Psoas muscle (tissue), 8 donors: ENCODE data around the gene CLTB. TPM values are rescaled to one million over a fixed set of nuclear protein-coding genes. Genes with fewer than 3 reads are reported as not detected.

Experiments used
- ATAC-seq, 4 donors: fragments of 200-7000 bp; cut with Tn5 transposase; one replicate each; pipeline ENCODE4 v1.9.1; 2020; ENCODE audit warnings: moderate library complexity in 3 of 4, mild to moderate bottlenecking in 2 of 4
- DNase-seq, 2 donors: peaks; one replicate each; pipeline ENCODE4 v3.0.0-alpha.2; 2020
- H3K27ac ChIP-seq: fragments of 200-600 bp; one replicate; pipeline ENCODE4 v1.8.0; 2022
- H3K27me3 ChIP-seq, 3 donors: fragments of 200-600 bp in 1 of 3; one replicate each; pipeline versions ENCODE4 v1.6.1 to v1.8.0; 2013 to 2022; ENCODE audit warnings: low read length in 2 of 3, mild to moderate bottlenecking in 2 of 3, moderate library complexity in 1 of 3; ENCODE audit not compliant: insufficient read depth in 3 of 3
- H3K36me3 ChIP-seq, 2 donors: fragments of 200-600 bp in 1 of 2; one replicate each; pipeline versions ENCODE4 v1.6.1 to v1.8.0; 2013 to 2022; ENCODE audit warnings: low read depth in 1 of 2, mild to moderate bottlenecking in 1 of 2, moderate library complexity in 1 of 2; ENCODE audit not compliant: insufficient read depth in 1 of 2
- H3K4me1 ChIP-seq: fragments of 200-600 bp; one replicate; pipeline ENCODE4 v1.8.0; 2022
- H3K4me3 ChIP-seq: fragments of 200-600 bp; one replicate; pipeline ENCODE4 v1.8.0; 2022; ENCODE audit warnings: mild to moderate bottlenecking
- H3K9me3 ChIP-seq: fragments of 200-600 bp; one replicate; pipeline ENCODE4 v1.8.0; 2022
- CTCF ChIP-seq: fragments of 200-600 bp; IDR thresholded peaks from one replicate; pipeline ENCODE4 v1.8.0; 2022; ENCODE audit warnings: antibody characterized with exemption
- WGBS, 3 donors: extraction: QIAGEN DNeasy Blood & Tissue Kit; methylation state at CpG; one replicate each; pipeline versions ENCODE4 v1.1.6 to v1.1.7; 2013; 5-methylcytosine and 5-hydroxymethylcytosine counted together
- intact Hi-C, 2 donors: fragments of 100-400 bp; cut with DNase I; formaldehyde crosslinking; loops; one replicate each; pipeline versions ENCODE4 v1.11.0 to v1.14.2; 2022
- polyA plus RNA-seq, 3 donors: library from polyadenylated mRNA; stranded (reverse); fragments of 200-250 nt; gene quantifications; one replicate each; pipeline ENCODE4 v1.2.3, GENCODE V29; 2013
- total RNA-seq, 4 donors: library from RNA; stranded (reverse); fragmentation: NEBNext Ultra II Directional in 2 of 4; extraction: Animal tissue kit (Norgen Biotek cat#: 25700) in 2 of 4; gene quantifications; one replicate each; pipeline versions ENCODE4 v1.2.1 to v1.2.4, GENCODE V29; 2021 to 2023
- donor health status: healthy with polysubstance abuse.
- donor health status: DM: no; HTN: no; CAD: no; lungs with moderate emphysema.
- donor health status: Bipolar disorder and iron deficiency.
- donor health status: healthy.
- donor health status: DM: yes; HTN: yes; CAD: no.
- donor health status: DM: no; HTN: no; CAD: no.
- donor health status: DM: no; HTN: no; CAD: no.
- donor health status: DM: yes; HTN: yes; CAD: no.

CLTB gene
- total and polyA plus RNA-seq, 7 donors = 162 to 413 (median 223) TPM

GRCh38 chr5:176440927-176441706, 24.8 kb upstream of the CLTB start:
- 75 to 77% (median 76%) methylated on average over 10 of the region's 10 CpGs for WGBS, 3 donors
- H3K27me3 ChIP-seq = no peaks in the 10 kb centered on the region
- ATAC-seq (no peak), DNase-seq (no peak)
- intact Hi-C loops = no loop called here
- H3K36me3 ChIP-seq = no peaks in the 10 kb centered on the region
- no peaks in the 10 kb centered on the region for H3K9me3 ChIP-seq
- H3K27ac ChIP-seq = no peak overlapping the region
- H3K4me1 ChIP-seq = no peaks in the 10 kb centered on the region
- H3K4me3 ChIP-seq = no peak overlapping the region
- no peak for TF ChIP-seq CTCF

GRCh38 chr5:176438959-176439757, 22.8 kb upstream of the CLTB start:
- DNase-seq = no peak
- Histone ChIP-seq H3K27ac (no peak overlapping the region), H3K9me3 (no peaks in the 10 kb centered on the region), H3K4me3 (no peak overlapping the region), H3K36me3 (no peaks in the 10 kb centered on the region), H3K27me3 (peaks cover 0 to 4% (median 0%) of the 10 kb centered on the region in 3 donors), H3K4me1 (no peaks in the 10 kb centered on the region)
- no peak for ATAC-seq
- WGBS, 3 donors = 63 to 72% (median 69%) methylated on average over 12 of the region's 12 CpGs
- intact Hi-C loops = no loop called here
- no peak for TF ChIP-seq CTCF

- Histone ChIP-seq H3K27me3 (peaks cover 0 to 4% (median 0%) of the 10 kb centered on the region in 3 donors), H3K4me3 (no peak overlapping the region), H3K36me3 (no peaks in the 10 kb centered on the region), H3K27ac (no peak overlapping the region), H3K9me3 (no peaks in the 10 kb centered on the region), H3K4me1 (no peaks in the 10 kb centered on the region)
- no peak for DNase-seq
- intact Hi-C loops = no loop called here
- ATAC-seq = no peak
- 56 to 62% (median 59%) methylated on average over 5 of the region's 5 CpGs for WGBS, 3 donors
- no peak for TF ChIP-seq CTCF
Observed at GRCh38 chr5:176436656-176437055, 20.3 kb upstream of the CLTB start.

GRCh38 chr5:176432707-176433106, 16.4 kb upstream of the CLTB start:
- intact Hi-C loops = no loop called here
- Histone ChIP-seq H3K27ac (no peak overlapping the region), H3K9me3 (no peaks in the 10 kb centered on the region), H3K27me3 (peaks cover 0 to 4% (median 0%) of the 10 kb centered on the region in 3 donors), H3K4me3 (no peak overlapping the region), H3K36me3 (no peaks in the 10 kb centered on the region), H3K4me1 (no peaks in the 10 kb centered on the region)
- ATAC-seq (no peak), DNase-seq (no peak)
- WGBS, 3 donors = 86 to 92% (median 88%) methylated on average over 4 of the region's 5 CpGs
- TF ChIP-seq CTCF = no peak
